DOHH2 (cell line): ENCODE results near the gene ANKRD33B.

Experiments
- EZH2phosphoT487 ChIP-seq: fragments of 200-600 bp; sonication (generic); IDR thresholded peaks from 2 replicates; pipeline ENCODE4 v1.6.1; 2017; ENCODE audit warnings: borderline replicate concordance, mild to moderate bottlenecking, antibody characterized with exemption, low read length, moderate library complexity, mixed read lengths
- TF ChIP-seq, protein P1 (sequence below): fragments of 200-600 bp; sonication (generic); IDR thresholded peaks from one replicate; pipeline ENCODE4 v1.5.1; 2014; ENCODE audit warnings: antibody characterized with exemption, mild to moderate bottlenecking, low read depth, low read length; ENCODE audit not compliant: poor library complexity, severe bottlenecking

DNA sequence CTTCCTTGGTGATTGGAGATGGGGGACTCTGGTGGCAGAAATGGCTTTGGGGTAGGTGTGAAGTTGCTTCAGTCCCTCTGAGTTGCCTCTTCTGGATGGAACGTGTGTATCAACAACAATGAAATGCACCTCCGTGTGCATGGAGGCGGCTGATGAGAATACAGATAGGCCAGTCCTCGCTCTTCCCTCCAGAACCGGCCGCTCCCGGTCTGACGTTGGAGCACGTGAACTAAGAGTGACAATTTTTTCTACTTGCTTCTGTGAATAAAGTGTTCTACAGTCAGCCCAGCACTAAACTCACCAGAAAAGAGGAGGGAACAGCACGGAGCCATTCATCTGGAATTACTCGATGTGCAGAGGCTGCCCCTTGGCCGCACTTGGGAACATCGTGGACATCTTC, 90.7 kb downstream of the ANKRD33B start:
- TF ChIP-seq, protein P1, sequence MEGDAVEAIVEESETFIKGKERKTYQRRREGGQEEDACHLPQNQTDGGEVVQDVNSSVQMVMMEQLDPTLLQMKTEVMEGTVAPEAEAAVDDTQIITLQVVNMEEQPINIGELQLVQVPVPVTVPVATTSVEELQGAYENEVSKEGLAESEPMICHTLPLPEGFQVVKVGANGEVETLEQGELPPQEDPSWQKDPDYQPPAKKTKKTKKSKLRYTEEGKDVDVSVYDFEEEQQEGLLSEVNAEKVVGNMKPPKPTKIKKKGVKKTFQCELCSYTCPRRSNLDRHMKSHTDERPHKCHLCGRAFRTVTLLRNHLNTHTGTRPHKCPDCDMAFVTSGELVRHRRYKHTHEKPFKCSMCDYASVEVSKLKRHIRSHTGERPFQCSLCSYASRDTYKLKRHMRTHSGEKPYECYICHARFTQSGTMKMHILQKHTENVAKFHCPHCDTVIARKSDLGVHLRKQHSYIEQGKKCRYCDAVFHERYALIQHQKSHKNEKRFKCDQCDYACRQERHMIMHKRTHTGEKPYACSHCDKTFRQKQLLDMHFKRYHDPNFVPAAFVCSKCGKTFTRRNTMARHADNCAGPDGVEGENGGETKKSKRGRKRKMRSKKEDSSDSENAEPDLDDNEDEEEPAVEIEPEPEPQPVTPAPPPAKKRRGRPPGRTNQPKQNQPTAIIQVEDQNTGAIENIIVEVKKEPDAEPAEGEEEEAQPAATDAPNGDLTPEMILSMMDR, result no peak
- TF ChIP-seq EZH2phosphoT487, result no peak
